PC-3 (cell line): ENCODE data around the gene ATOH8. TPM values are rescaled to one million over a fixed set of nuclear protein-coding genes. Genes with fewer than 3 reads are reported as not detected.
A peak's percentile ranks its signal among the peaks of the same experiment; 100 is the strongest.

Source experiments
- ATAC-seq: fragments of 200-7000 bp; cut with Tn5 transposase; 2 replicates; pipeline ENCODE4 v1.9.1; 2020; ENCODE audit warnings: mild to moderate bottlenecking, moderate library complexity
- BruUV-seq: library from RNA; stranded (reverse); fragments of 400-500 nt; replicated peaks from 2 replicates; lab custom pipeline; 2021; lab: Mats Ljungman, UMichigan
- CTCF ChIA-PET: fragments of 300-600 bp; sonication (Branson Sonifier 250); formaldehyde crosslinking; loops from one replicate; lab custom pipeline; 2022; ENCODE audit warnings: antibody characterized with exemption; lab: Charles Lee
- POLR2A ChIA-PET: fragments of 300-600 bp; sonication (Branson Sonifier 250); formaldehyde crosslinking; loops from one replicate; lab custom pipeline; 2022; ENCODE audit warnings: antibody characterized with exemption; ENCODE audit not compliant: unreplicated experiment; lab: Charles Lee
- DNase-seq: peaks from one replicate; pipeline ENCODE4 v3.0.0-alpha.2; 2015
- H2AFZ ChIP-seq: fragments of 300-600 bp; sonication (generic); 2 replicates; pipeline ENCODE4 v1.6.0; 2016; ENCODE audit warnings: antibody characterized with exemption, low read length
- H3F3A ChIP-seq: fragments of 300-600 bp; sonication (generic); one replicate; pipeline ENCODE4 v1.6.0; 2017; ENCODE audit warnings: antibody characterized with exemption, low read length, control low read depth, mild to moderate bottlenecking; ENCODE audit not compliant: unreplicated experiment
- H3K27ac ChIP-seq: fragments of 300-600 bp; sonication (generic); 2 replicates; pipeline ENCODE4 v1.5.1; 2016; ENCODE audit warnings: mild to moderate bottlenecking, low read length
- H3K27me3 ChIP-seq: fragments of 300-600 bp; sonication (generic); 2 replicates; pipeline ENCODE4 v1.6.1; 2016; ENCODE audit warnings: low read length, mixed read lengths
- H3K36me3 ChIP-seq: fragments of 300-600 bp; sonication (generic); 2 replicates; pipeline ENCODE4 v1.6.1; 2016; ENCODE audit warnings: low read depth, mixed run types, low read length, mixed read lengths
- H3K4me1 ChIP-seq: fragments of 300-600 bp; sonication (generic); 2 replicates; pipeline ENCODE4 v1.5.1; 2016; ENCODE audit warnings: low read length; ENCODE audit not compliant: insufficient read depth
- H3K4me2 ChIP-seq: fragments of 300-600 bp; sonication (generic); 2 replicates; pipeline ENCODE4 v1.6.0; 2016; ENCODE audit warnings: low read length
- H3K4me3 ChIP-seq: fragments of 300-600 bp; sonication (generic); 2 replicates; pipeline ENCODE4 v1.5.1; 2016; ENCODE audit warnings: mild to moderate bottlenecking, low read length, mixed read lengths
- H3K79me2 ChIP-seq: fragments of 300-600 bp; sonication (generic); 2 replicates; pipeline ENCODE4 v1.6.1; 2017; ENCODE audit warnings: low read length, mixed read lengths
- H3K9ac ChIP-seq: fragments of 300-600 bp; sonication (generic); 2 replicates; pipeline ENCODE4 v1.6.0; 2016; ENCODE audit warnings: mild to moderate bottlenecking, low read length
- H3K9me2 ChIP-seq: fragments of 300-600 bp; sonication (generic); replicated peaks from 2 replicates; pipeline ENCODE4 v1.6.1; 2016; ENCODE audit warnings: mixed run types, low read length, mixed read lengths
- H3K9me3 ChIP-seq: fragments of 300-600 bp; sonication (generic); 2 replicates; pipeline ENCODE4 v1.6.1; 2016; ENCODE audit warnings: low read length, mixed read lengths
- H4K20me1 ChIP-seq: fragments of 300-600 bp; sonication (generic); 2 replicates; pipeline ENCODE4 v1.6.1; 2016; ENCODE audit warnings: low read length, mixed read lengths
- EZH2 ChIP-seq: fragments of 300-600 bp; sonication (generic); IDR thresholded peaks from one replicate; pipeline ENCODE4 v1.6.1; 2017; ENCODE audit warnings: antibody characterized with exemption, mild to moderate bottlenecking, low read length; ENCODE audit not compliant: unreplicated experiment
- EZH2phosphoT487 ChIP-seq: fragments of 300-600 bp; sonication (generic); IDR thresholded peaks from 2 replicates; pipeline ENCODE4 v1.6.1; 2018; ENCODE audit warnings: mild to moderate bottlenecking, antibody characterized with exemption, low read length, borderline replicate concordance
- intact Hi-C: fragments of 100-400 bp; cut with micrococcal nuclease; formaldehyde crosslinking; loops from 2 replicates; pipeline ENCODE4 v1.9.0; 2023
- total RNA-seq: library from RNA; depleted of rRNA; stranded (reverse); fragments of >200 nt; gene quantifications from 2 replicates; pipeline ENCODE4 v1.2.3, GENCODE V29; 2014
- TF ChIP-seq, protein P1 (sequence below): fragments of 300-600 bp; sonication (generic); conservative IDR thresholded peaks from 2 replicates; pipeline ENCODE4 v1.5.1; 2017; ENCODE audit warnings: antibody characterized with exemption, low read depth, mild to moderate bottlenecking, low read length

ATOH8 gene
- total RNA-seq, 1 experiment from 2014 or later: 0.04 TPM

- DNase-seq: no peak
- ATAC-seq: peak; percentile 5
- H3K4me2 ChIP-seq: no peak overlapping the region
- H2AFZ ChIP-seq: no peak overlapping the region
- H3K79me2 ChIP-seq: no peaks in the 10 kb centered on the region
- ChIA-PET CTCF (no interaction called here), POLR2A (no interaction called here)
- H3K27ac ChIP-seq: no peak overlapping the region
- no peaks in the 10 kb centered on the region for H3F3A ChIP-seq
- H3K9ac ChIP-seq: no peak overlapping the region
- no peaks in the 10 kb centered on the region for H3K36me3 ChIP-seq
- no peaks in the 10 kb centered on the region for H4K20me1 ChIP-seq
- H3K4me1 ChIP-seq: peaks cover 4% of the 10 kb centered on the region; the same call in 1 of the 2 replicates
- H3K4me3 ChIP-seq: no peak overlapping the region
- intact Hi-C loops: loop anchor here (10.0 kb wide), 1 partner anchor 166 kb away; no protein-coding TSS in a partner anchor
- no peak for TF ChIP-seq EZH2phosphoT487
- TF ChIP-seq, protein P1, sequence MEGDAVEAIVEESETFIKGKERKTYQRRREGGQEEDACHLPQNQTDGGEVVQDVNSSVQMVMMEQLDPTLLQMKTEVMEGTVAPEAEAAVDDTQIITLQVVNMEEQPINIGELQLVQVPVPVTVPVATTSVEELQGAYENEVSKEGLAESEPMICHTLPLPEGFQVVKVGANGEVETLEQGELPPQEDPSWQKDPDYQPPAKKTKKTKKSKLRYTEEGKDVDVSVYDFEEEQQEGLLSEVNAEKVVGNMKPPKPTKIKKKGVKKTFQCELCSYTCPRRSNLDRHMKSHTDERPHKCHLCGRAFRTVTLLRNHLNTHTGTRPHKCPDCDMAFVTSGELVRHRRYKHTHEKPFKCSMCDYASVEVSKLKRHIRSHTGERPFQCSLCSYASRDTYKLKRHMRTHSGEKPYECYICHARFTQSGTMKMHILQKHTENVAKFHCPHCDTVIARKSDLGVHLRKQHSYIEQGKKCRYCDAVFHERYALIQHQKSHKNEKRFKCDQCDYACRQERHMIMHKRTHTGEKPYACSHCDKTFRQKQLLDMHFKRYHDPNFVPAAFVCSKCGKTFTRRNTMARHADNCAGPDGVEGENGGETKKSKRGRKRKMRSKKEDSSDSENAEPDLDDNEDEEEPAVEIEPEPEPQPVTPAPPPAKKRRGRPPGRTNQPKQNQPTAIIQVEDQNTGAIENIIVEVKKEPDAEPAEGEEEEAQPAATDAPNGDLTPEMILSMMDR: no peak
- no peak for TF ChIP-seq EZH2
- BruUV-seq: no TSS peak
- H3K9me2 ChIP-seq: no peaks in the 10 kb centered on the region
- H3K27me3 ChIP-seq: no peaks in the 10 kb centered on the region
- no peaks in the 10 kb centered on the region for H3K9me3 ChIP-seq
Measured at GRCh38 chr2:85810371-85811179, 56.8 kb downstream of the ATOH8 start.

DNA sequence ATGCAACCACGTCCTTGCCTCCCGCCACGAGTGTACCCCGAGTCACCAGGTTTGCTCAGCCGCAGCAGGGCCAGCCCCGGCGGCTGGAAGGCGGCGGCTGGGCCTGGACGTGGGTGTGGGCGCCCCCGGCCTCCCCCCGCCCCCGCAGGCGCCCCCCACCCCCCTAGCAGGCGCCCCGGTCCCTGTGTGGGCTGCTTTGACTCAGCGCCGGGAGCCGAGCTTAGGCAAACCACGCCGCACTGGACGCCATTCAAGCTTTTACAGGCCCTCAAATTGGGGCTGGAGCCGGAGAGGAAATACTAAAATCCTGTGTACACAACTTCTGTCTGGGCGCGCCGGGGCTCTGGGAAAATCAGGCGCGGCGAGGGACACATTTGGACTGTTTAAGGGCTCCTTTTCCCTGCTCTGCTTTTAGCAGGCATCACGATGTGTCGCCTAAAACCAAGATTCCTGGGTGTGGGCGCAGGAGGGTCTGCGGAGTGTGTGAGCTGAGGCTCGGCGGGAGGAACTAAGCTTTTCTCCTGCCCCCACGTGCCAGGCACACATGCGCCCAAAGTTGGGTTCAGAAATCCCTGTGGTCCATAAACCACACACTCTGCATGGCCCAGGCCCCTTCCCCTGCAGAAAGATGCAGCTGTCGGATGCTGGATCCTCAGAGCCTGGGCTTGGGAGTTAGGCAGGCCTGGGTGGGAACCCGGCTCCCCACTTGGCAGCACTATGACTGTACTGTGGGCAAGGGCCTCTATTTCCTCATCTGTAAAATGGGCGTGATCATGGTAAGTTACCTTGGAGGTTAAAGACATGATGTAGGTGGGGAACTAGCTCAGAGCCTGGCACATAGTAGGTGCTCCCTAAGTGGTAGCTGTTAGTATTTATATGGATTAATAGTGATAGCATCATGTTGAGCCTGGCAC, 57.6 kb downstream of the ATOH8 start:
- Histone ChIP-seq H3K27me3 (no peaks in the 10 kb centered on the region), H3K4me2 (peak overlapping the region; percentile 23; the same call in 1 of the 2 replicates), H3K79me2 (no peaks in the 10 kb centered on the region), H2AFZ (peak overlapping the region; percentile 58; the same call in 1 of the 2 replicates), H3F3A (no peaks in the 10 kb centered on the region), H3K9me2 (no peaks in the 10 kb centered on the region), H3K4me1 (peaks cover 4% of the 10 kb centered on the region; the same call in 1 of the 2 replicates), H3K27ac (no peak overlapping the region), H3K4me3 (no peak overlapping the region), H3K9ac (no peak overlapping the region), H3K36me3 (no peaks in the 10 kb centered on the region), H4K20me1 (no peaks in the 10 kb centered on the region), H3K9me3 (no peaks in the 10 kb centered on the region)
- TF ChIP-seq EZH2 (no peak), EZH2phosphoT487 (no peak)
- TF ChIP-seq, protein P1: no peak
- DNase-seq (peak; percentile 13), ATAC-seq (peak; percentile 51)
- intact Hi-C loops: loop anchor here (10.0 kb wide), 1 partner anchor 167 kb away; no protein-coding TSS in a partner anchor
- no TSS peak for BruUV-seq
- ChIA-PET CTCF (interaction anchor here (0.8 kb wide), 2 partner anchors 41 to 83 kb away, joined by 3 to 4 read pairs; no protein-coding TSS in a partner anchor), POLR2A (no interaction called here)
